ENCODE data around the gene DMKN. TPM values are rescaled to one million over a fixed set of nuclear protein-coding genes. Genes with fewer than 3 reads are reported as not detected.

DMKN gene
- total and polyA plus RNA-seq, 9 of the 15 experiments (the other 6 are each of a cell fraction or from before 2014, with no cell fraction given) = 0.36 to 0.53 TPM; not detected in 7

DNA sequence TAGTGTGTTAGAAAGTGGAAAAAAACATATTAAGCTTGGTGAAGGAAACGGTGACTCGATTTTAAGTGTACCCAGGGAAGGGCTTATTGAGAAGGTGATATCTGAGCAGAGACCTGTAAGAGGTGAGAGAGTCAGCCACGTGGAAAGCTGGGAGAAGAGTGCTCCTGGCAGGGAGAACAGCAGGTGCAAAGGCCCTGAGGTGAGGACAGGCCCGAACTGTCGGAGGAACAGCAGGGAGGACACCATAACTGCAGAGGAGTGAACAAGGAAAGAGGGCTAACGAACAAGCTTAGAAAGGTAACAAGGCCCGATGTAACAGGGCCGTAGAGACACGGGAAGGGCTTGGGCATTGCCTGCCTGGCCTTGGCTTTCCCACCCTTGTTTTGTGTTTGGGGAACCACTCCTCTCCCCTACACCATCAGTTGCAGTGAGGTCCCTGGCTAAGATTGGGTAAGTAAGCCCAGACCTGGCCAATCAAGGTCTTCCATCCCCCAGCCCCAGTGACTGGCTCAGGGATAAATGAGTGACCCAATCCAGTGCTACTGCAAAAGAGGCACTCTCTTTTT is 42.7 kb upstream of the DMKN start (continued):
- no peak for TF ChIP-seq NFE2L1 (tag; IDR thresholded peaks at IDR 0.05; ENCODE audit: borderline replicate concordance, low read depth)
- TF ChIP-seq, protein P1, sequence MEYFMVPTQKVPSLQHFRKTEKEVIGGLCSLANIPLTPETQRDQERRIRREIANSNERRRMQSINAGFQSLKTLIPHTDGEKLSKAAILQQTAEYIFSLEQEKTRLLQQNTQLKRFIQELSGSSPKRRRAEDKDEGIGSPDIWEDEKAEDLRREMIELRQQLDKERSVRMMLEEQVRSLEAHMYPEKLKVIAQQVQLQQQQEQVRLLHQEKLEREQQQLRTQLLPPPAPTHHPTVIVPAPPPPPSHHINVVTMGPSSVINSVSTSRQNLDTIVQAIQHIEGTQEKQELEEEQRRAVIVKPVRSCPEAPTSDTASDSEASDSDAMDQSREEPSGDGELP (CRISPR knock-in tag; IDR thresholded peaks at IDR 0.05; ENCODE audit: borderline replicate concordance) = 0 out of 2 replicates have a peak, but pooled peaks have one; percentile 9
- TF ChIP-seq ZNF212 (CRISPR knock-in tag; IDR thresholded peaks at IDR 0.05) = no peak
- TF ChIP-seq ZFP36 (IDR thresholded peaks at IDR 0.05; ENCODE audit: low read depth, low read length, partially characterized antibody) = no peak
- TF ChIP-seq, protein P2, sequence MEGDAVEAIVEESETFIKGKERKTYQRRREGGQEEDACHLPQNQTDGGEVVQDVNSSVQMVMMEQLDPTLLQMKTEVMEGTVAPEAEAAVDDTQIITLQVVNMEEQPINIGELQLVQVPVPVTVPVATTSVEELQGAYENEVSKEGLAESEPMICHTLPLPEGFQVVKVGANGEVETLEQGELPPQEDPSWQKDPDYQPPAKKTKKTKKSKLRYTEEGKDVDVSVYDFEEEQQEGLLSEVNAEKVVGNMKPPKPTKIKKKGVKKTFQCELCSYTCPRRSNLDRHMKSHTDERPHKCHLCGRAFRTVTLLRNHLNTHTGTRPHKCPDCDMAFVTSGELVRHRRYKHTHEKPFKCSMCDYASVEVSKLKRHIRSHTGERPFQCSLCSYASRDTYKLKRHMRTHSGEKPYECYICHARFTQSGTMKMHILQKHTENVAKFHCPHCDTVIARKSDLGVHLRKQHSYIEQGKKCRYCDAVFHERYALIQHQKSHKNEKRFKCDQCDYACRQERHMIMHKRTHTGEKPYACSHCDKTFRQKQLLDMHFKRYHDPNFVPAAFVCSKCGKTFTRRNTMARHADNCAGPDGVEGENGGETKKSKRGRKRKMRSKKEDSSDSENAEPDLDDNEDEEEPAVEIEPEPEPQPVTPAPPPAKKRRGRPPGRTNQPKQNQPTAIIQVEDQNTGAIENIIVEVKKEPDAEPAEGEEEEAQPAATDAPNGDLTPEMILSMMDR (IDR thresholded peaks at IDR 0.05 in 2 of 3, conservative IDR thresholded peaks at IDR 0.05 in 1 of 3; ENCODE audit: insufficient read depth in 2 of 3, low read depth in 1 of 3, low read length in 3 of 3) = no peak
- TF ChIP-seq MBD2 (IDR thresholded peaks at IDR 0.05; ENCODE audit: borderline replicate concordance, low read depth) = no peak
- no peak for TF ChIP-seq ZNF282 (CRISPR knock-in tag; IDR thresholded peaks at IDR 0.05)
- TF ChIP-seq CHD2 (IDR thresholded peaks at IDR 0.05; ENCODE audit: low read depth, low read length) = no peak
- TF ChIP-seq NRF1 (conservative IDR thresholded peaks at IDR 0.05 in 1 of 2, IDR thresholded peaks at IDR 0.05 in 1 of 2) = no peak
- no peak for TF ChIP-seq STAT5B (CRISPR knock-in tag; IDR thresholded peaks at IDR 0.05)
- no peak for TF ChIP-seq EZH2 (IDR thresholded peaks at IDR 0.05; ENCODE audit: borderline replicate concordance, low read depth, low read length)
- TF ChIP-seq ZBTB5 (IDR thresholded peaks at IDR 0.05) = no peak
- TF ChIP-seq ZNF408 (CRISPR knock-in tag; IDR thresholded peaks at IDR 0.05; ENCODE audit: low read depth) = no peak
- peak; percentile 66 for TF ChIP-seq RBM25 (IDR thresholded peaks at IDR 0.05; ENCODE audit: low read depth, low read length, severe bottlenecking)
- TF ChIP-seq MTA1 (IDR thresholded peaks at IDR 0.05; ENCODE audit: borderline replicate concordance) = no peak
- no peak for TF ChIP-seq TCF7L2 (IDR thresholded peaks at IDR 0.05; ENCODE audit: low read depth, low read length)
